Uterus (tissue), 4 donors: ENCODE data around the gene ASCC1. TPM values are rescaled to one million over a fixed set of nuclear protein-coding genes. Genes with fewer than 3 reads are reported as not detected.

Experiments
- DNase-seq, 2 donors: peaks; one replicate each; pipeline ENCODE4 v3.0.0-alpha.2; 2019 to 2020
- H3K27ac ChIP-seq, 2 donors: fragments of 200-600 bp; sonication (generic); 1 replicate in 1 of 2; 2 replicates in 1 of 2; pipeline ENCODE4 v1.5.1; 2016 to 2018
- H3K27me3 ChIP-seq, 2 donors: fragments of 200-600 bp; sonication (generic); one replicate each; pipeline ENCODE4 v1.5.1; 2018 to 2019; ENCODE audit warnings: control low read depth in 1 of 2
- H3K36me3 ChIP-seq, 2 donors: fragments of 200-600 bp; sonication (generic); one replicate each; pipeline ENCODE4 v1.5.1; 2019; ENCODE audit warnings: control low read depth in 1 of 2
- H3K4me1 ChIP-seq, 2 donors: fragments of 200-600 bp; sonication (generic); one replicate each; pipeline ENCODE4 v1.5.1; 2018 to 2019; ENCODE audit warnings: control low read depth in 1 of 2
- H3K4me3 ChIP-seq, 2 donors: fragments of 200-600 bp; sonication (generic); 1 replicate in 1 of 2; 2 replicates in 1 of 2; pipeline ENCODE4 v1.5.1; 2018 to 2019; ENCODE audit warnings: mild to moderate bottlenecking in 1 of 2
- H3K9me3 ChIP-seq, 2 donors: fragments of 200-600 bp; sonication (generic); one replicate each; pipeline ENCODE4 v1.5.1; 2019; ENCODE audit warnings: control low read depth in 1 of 2
- CTCF ChIP-seq, 4 experiments: fragments of 200-600 bp in 2 of 4; fragments of 450-650 bp in 2 of 4; sonication (generic) in 2 of 4; IDR thresholded peaks; one replicate each; pipeline ENCODE4 v1.5.1; 2016 to 2019; ENCODE audit warnings: antibody characterized with exemption in 4 of 4, mild to moderate bottlenecking in 2 of 4, moderate library complexity in 1 of 4
- POLR2A ChIP-seq, 2 donors: fragments of 450-650 bp; IDR thresholded peaks; one replicate each; pipeline ENCODE4 v1.6.1; 2016; ENCODE audit warnings: antibody characterized with exemption in 2 of 2, mild to moderate bottlenecking in 1 of 2, moderate library complexity in 1 of 2
- intact Hi-C: fragments of 100-400 bp; cut with DNase I; formaldehyde crosslinking; loops from one replicate; pipeline ENCODE4 v1.15.1; 2023; ENCODE audit warnings: low total_unique reads
- total RNA-seq, 4 donors: library from RNA; depleted of rRNA in 3 of 4; stranded (reverse); fragments of >200 nt in 3 of 4; gene quantifications; one replicate each; pipeline versions ENCODE4 v1.1.0 to v1.2.4, GENCODE V29; 2014 to 2023
- donor health status: DM: yes; HTN: yes; CAD: no.

The ASCC1 gene
- total RNA-seq, 4 donors from 2014 or later, result 17.9 to 156 (median 38.4) TPM

DNA sequence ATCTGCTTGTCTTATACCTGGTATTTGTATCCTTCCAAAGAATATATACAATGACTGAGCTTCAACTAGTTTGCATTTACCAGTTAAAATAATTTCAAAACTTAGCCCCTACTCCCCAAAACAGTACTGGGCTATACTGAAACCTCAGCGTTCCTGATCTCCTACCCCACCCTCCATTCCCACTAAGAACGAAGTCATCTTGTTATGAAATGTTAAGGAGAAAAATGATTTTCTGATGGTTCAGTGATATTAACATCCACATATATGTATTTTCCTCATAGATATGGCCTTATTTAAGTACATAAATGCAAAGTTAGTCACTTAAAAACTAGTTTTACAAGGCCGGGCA is 29.1 kb downstream of the ASCC1 start:
- no peaks in the 10 kb centered on the region for H3K9me3 ChIP-seq
- intact Hi-C loops, result no loop called here
- H3K27me3 ChIP-seq, result no peaks in the 10 kb centered on the region
- no peak for DNase-seq
- H3K4me1 ChIP-seq, result peaks cover 3 to 9% of the 10 kb centered on the region in 2 donors
- H3K4me3 ChIP-seq, result peak overlapping the region in 1 of 2 donors; percentile 1
- no peak for TF ChIP-seq CTCF (IDR thresholded peaks at IDR 0.05)
- TF ChIP-seq POLR2A (IDR thresholded peaks at IDR 0.05), result no peak
- no peaks in the 10 kb centered on the region for H3K36me3 ChIP-seq
- H3K27ac ChIP-seq, result peak overlapping the region; percentile 93 to 97

GRCh38 chr10:72186258-72186981 is 29.7 kb downstream of the ASCC1 start:
- Histone ChIP-seq H3K27ac (peak overlapping the region; percentile 93 to 97), H3K4me1 (peaks cover 3 to 9% of the 10 kb centered on the region in 2 donors), H3K9me3 (no peaks in the 10 kb centered on the region), H3K27me3 (no peaks in the 10 kb centered on the region), H3K36me3 (no peaks in the 10 kb centered on the region), H3K4me3 (peak overlapping the region in 1 of 2 donors; percentile 1)
- intact Hi-C loops, result no loop called here
- DNase-seq, result peak; percentile 55 to 81
- TF ChIP-seq CTCF (IDR thresholded peaks at IDR 0.05), result no peak
- peak in 1 of 2 donors; percentile 27 for TF ChIP-seq POLR2A (IDR thresholded peaks at IDR 0.05)

DNA sequence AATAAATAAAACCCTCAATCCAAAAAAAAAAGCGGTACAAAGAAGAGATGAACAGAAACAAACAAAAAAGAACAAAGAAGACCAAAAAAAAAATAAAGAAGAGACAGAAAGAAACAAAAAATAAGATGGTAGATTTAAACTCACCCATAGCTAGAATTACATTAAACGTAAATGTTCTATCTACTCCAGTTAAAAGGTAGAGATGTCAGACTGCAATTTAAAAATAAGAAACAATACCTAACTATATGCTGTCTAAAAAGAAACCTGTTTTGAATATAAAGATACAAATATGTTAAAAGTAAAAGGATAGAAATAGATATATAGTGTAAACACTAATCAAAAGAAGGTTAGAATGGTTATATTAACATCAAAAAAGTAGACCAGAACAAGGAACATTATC is 31.9 kb downstream of the ASCC1 start:
- Histone ChIP-seq H3K27ac (no peak overlapping the region), H3K36me3 (no peaks in the 10 kb centered on the region), H3K27me3 (no peaks in the 10 kb centered on the region), H3K4me3 (no peak overlapping the region), H3K9me3 (no peaks in the 10 kb centered on the region), H3K4me1 (peaks cover 3 to 9% of the 10 kb centered on the region in 2 donors)
- DNase-seq, result no peak
- no peak for TF ChIP-seq POLR2A (IDR thresholded peaks at IDR 0.05)
- TF ChIP-seq CTCF (IDR thresholded peaks at IDR 0.05), result no peak
- intact Hi-C loops, result no loop called here

DNA sequence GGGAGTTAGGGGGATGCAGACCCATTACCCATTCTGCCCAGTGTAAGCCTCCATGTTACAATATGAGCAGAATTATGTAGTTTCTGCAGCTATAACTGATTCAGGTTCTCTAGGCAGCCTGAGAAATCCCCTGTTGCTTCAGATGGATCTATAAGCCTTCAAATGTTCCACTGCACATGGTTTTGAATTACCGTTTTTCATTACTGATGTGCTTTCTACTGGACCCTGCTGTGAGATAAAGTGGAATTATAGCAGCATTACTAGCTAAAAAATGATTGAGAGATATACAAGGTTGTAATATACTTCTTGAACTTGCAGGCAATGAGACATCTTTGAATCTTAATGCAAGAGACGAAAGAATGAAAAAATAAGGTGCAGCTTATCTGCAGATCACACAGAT is 38.6 kb downstream of the ASCC1 start:
- no peaks in the 10 kb centered on the region for H3K9me3 ChIP-seq
- H3K36me3 ChIP-seq, result no peaks in the 10 kb centered on the region
- H3K4me1 ChIP-seq, result no peaks in the 10 kb centered on the region
- H3K27ac ChIP-seq, result no peak overlapping the region
- no peaks in the 10 kb centered on the region for H3K27me3 ChIP-seq
- DNase-seq, result no peak
- H3K4me3 ChIP-seq, result no peak overlapping the region
- intact Hi-C loops, result no loop called here
- no peak for TF ChIP-seq POLR2A (IDR thresholded peaks at IDR 0.05)
- no peak for TF ChIP-seq CTCF (IDR thresholded peaks at IDR 0.05)

DNA sequence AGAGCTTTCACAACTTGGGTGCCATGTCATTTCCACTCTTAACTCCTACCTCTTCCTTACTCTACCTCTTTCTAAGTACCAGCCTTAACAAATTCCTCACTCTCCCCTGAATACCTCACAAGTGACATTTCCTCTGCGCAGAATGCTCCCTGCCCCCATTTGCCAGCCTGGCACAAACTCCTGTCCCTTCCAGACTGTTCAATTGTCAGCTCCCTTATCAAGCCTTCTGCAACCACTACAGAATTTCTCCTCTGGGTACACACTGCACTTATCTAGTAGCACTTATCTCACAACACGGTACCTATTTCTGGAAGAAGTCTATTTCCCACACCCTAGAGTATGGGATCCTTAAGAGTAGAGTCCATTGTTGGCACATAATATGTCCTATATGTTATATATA is 39.4 kb downstream of the ASCC1 start:
- no peaks in the 10 kb centered on the region for H3K27me3 ChIP-seq
- H3K9me3 ChIP-seq, result no peaks in the 10 kb centered on the region

More for the DNA sequence above, 39.4 kb downstream of the ASCC1 start:
- no peak for TF ChIP-seq POLR2A (IDR thresholded peaks at IDR 0.05)
- TF ChIP-seq CTCF (IDR thresholded peaks at IDR 0.05), result no peak
- H3K4me1 ChIP-seq, result no peaks in the 10 kb centered on the region
- DNase-seq, result no peak
- no peak overlapping the region for H3K4me3 ChIP-seq
- H3K27ac ChIP-seq, result no peak overlapping the region
- H3K36me3 ChIP-seq, result no peaks in the 10 kb centered on the region
- intact Hi-C loops, result no loop called here
